A549 (cell line): ENCODE results near the gene C10orf105. TPM values are rescaled to one million over a fixed set of nuclear protein-coding genes. Genes with fewer than 3 reads are reported as not detected.

Experiments
- ATAC-seq, 2 experiments: fragments of 200-7000 bp in 1 of 2; fragments of >200 bp in 1 of 2; cut with Nextera tagmentation in 1 of 2; cut with Tn5 transposase in 1 of 2; 3 replicates each; pipeline versions ENCODE4 v1.8.0 to v1.9.1; 2018 to 2020; ENCODE audit warnings: mild to moderate bottlenecking in 1 of 2, moderate library complexity in 1 of 2
- CTCF ChIA-PET: fragments of 300-600 bp; sonication (Branson Sonifier 250); formaldehyde crosslinking; extraction: SDS; loops from one replicate; lab custom pipeline; 2021; ENCODE audit warnings: antibody characterized with exemption, inconsistent platforms; lab: Yijun Ruan, JAX
- POLR2A ChIA-PET: fragments of 350-600 bp; formaldehyde crosslinking; extraction: SDS; loops from one replicate; lab custom pipeline; 2021; ENCODE audit warnings: antibody characterized with exemption, inconsistent platforms; lab: Yijun Ruan, JAX
- DNase-seq, 2 experiments: peaks; one replicate each; pipeline versions ENCODE4 v3.0.0 to v3.0.0-alpha.2; 2011 to 2016; ENCODE audit warnings: low read depth in 1 of 2, low spot score in 1 of 2
- FAIRE-seq: peaks from 2 replicates; lab custom pipeline; 2011; peaks lifted over from hg19 to GRCh38; lab: Jason Lieb, UNC
- H3K27ac ChIP-seq, 2 experiments: fragments of >200 bp; sonication (Bioruptor Twin); formaldehyde crosslinking; 3 replicates each; pipeline ENCODE4 v1.5.1; 2016 to 2017
- H3K4me1 ChIP-seq: fragments of >200 bp; sonication (Bioruptor Twin); formaldehyde crosslinking; 3 replicates; pipeline ENCODE4 v1.6.1; 2016
- H3K4me2 ChIP-seq: fragments of >200 bp; sonication (Bioruptor Twin); formaldehyde crosslinking; 3 replicates; pipeline ENCODE4 v1.6.1; 2016
- H3K4me3 ChIP-seq: fragments of >200 bp; sonication (Bioruptor Twin); formaldehyde crosslinking; 3 replicates; pipeline ENCODE4 v1.5.1; 2016
- H3K9me3 ChIP-seq: fragments of >200 bp; sonication (Bioruptor Twin); formaldehyde crosslinking; 3 replicates; pipeline ENCODE4 v1.6.1; 2016
- BCL3 ChIP-seq: fragments of >200 bp; sonication (Bioruptor Twin); formaldehyde crosslinking; IDR thresholded peaks from 3 replicates; pipeline ENCODE4 v1.6.1; 2016
- CTCF ChIP-seq: fragments of >200 bp; sonication (Bioruptor Twin); formaldehyde crosslinking; IDR thresholded peaks from 3 replicates; pipeline ENCODE4 v1.5.1; 2016
- EHMT2 ChIP-seq: fragments of 200-600 bp; sonication (generic); IDR thresholded peaks from 2 replicates; pipeline ENCODE4 v1.6.1; 2016; ENCODE audit warnings: antibody characterized with exemption, low read depth, mild to moderate bottlenecking, moderate library complexity
- EP300 ChIP-seq, 2 experiments: fragments of >200 bp; sonication (Bioruptor Twin); formaldehyde crosslinking; IDR thresholded peaks; 2 replicates in 1 of 2; 3 replicates in 1 of 2; pipeline ENCODE4 v1.6.1; 2016 to 2017
- GATA3 ChIP-seq: IDR thresholded peaks from 2 replicates; pipeline ENCODE4 v1.6.1; 2012; ENCODE audit warnings: borderline replicate concordance
- HDAC2 ChIP-seq: fragments of 200-600 bp; sonication (generic); IDR thresholded peaks from 2 replicates; pipeline ENCODE4 v1.6.1; 2016
- MYC ChIP-seq: IDR thresholded peaks from 2 replicates; pipeline ENCODE4 v1.6.1; 2012; ENCODE audit warnings: mild to moderate bottlenecking, inconsistent platforms, low read length, improper control_type of control experiment, borderline replicate concordance
- NFE2L2 ChIP-seq: fragments of 150-350 bp; conservative IDR thresholded peaks from 2 replicates; pipeline ENCODE4 v1.6.1; 2014; ENCODE audit warnings: low read length
- NPAS2 ChIP-seq: fragments of 250-450 bp; sonication (Bioruptor Pico); IDR thresholded peaks from 2 replicates; pipeline ENCODE4 v1.8.0; 2022; ENCODE audit warnings: mild to moderate bottlenecking, moderate library complexity, borderline replicate concordance
- POLR2AphosphoS2 ChIP-seq: conservative IDR thresholded peaks from 2 replicates; pipeline ENCODE4 v1.6.1; 2012; ENCODE audit warnings: low read length, improper control_type of control experiment, inconsistent platforms
- RAD21 ChIP-seq, 2 experiments: fragments of >200 bp in 1 of 2; sonication (Bioruptor Twin) in 1 of 2; formaldehyde crosslinking in 1 of 2; IDR thresholded peaks in 1 of 2; conservative IDR thresholded peaks in 1 of 2; 2 replicates in 1 of 2; 3 replicates in 1 of 2; pipeline ENCODE4 v1.6.1; 2012 to 2018; ENCODE audit warnings: inconsistent platforms in 1 of 2
- RARB ChIP-seq: fragments of 250-450 bp; sonication (Bioruptor Pico); IDR thresholded peaks from 2 replicates; pipeline ENCODE4 v1.8.0; 2021; ENCODE audit warnings: mild to moderate bottlenecking, moderate library complexity
- RFX5 ChIP-seq: fragments of 450-650 bp; IDR thresholded peaks from 2 replicates; pipeline ENCODE4 v1.7.1; 2014; ENCODE audit warnings: antibody characterized with exemption, mild to moderate bottlenecking, moderate library complexity
- RNF2 ChIP-seq: fragments of 200-600 bp; sonication (generic); IDR thresholded peaks from 2 replicates; pipeline ENCODE4 v1.6.1; 2016; ENCODE audit warnings: low read depth, mild to moderate bottlenecking, antibody characterized with exemption, moderate library complexity, borderline replicate concordance
- SMC3 ChIP-seq: fragments of >200 bp; sonication (Bioruptor Twin); formaldehyde crosslinking; IDR thresholded peaks from 3 replicates; pipeline ENCODE4 v1.6.1; 2018; ENCODE audit warnings: inconsistent platforms
- SREBF2 ChIP-seq: fragments of 450-650 bp; IDR thresholded peaks from 2 replicates; pipeline ENCODE4 v1.6.1; 2014; ENCODE audit warnings: mild to moderate bottlenecking, moderate library complexity
- USF2 ChIP-seq: fragments of 450-650 bp; IDR thresholded peaks from 2 replicates; pipeline ENCODE4 v1.6.1; 2014; ENCODE audit warnings: antibody characterized with exemption
- ZNF302 ChIP-seq: fragments of 250-450 bp; sonication (Bioruptor Pico); IDR thresholded peaks from 2 replicates; pipeline ENCODE4 v1.9.0; 2021; ENCODE audit warnings: inconsistent platforms, mild to moderate bottlenecking, moderate library complexity
- whole genome bisulfite sequencing: methylation state at CpG from one replicate; pipeline ENCODE4 v1.1.6; 2017; ENCODE audit errors: missing lambda C conversion rate; 5-methylcytosine and 5-hydroxymethylcytosine counted together
- polyA plus RNA-seq, 4 experiments: library from polyadenylated mRNA; depleted of rRNA in 3 of 4; stranded (reverse); fragments of >200 nt; fragmentation: RNase III in 1 of 4; extraction: RNeasy Plus Mini Kit Qiagen cat#74134 plus additional on column Dnase treatment in 1 of 4; gene quantifications; 2 replicates in 3 of 4; 3 replicates in 1 of 4; pipeline ENCODE4 v1.2.3, GENCODE V29; 2011 to 2017
- TF ChIP-seq, protein P1 (sequence below): IDR thresholded peaks from 2 replicates; pipeline ENCODE4 v1.6.1; 2012
- TF ChIP-seq, protein P2 (sequence below): fragments of 200-600 bp; sonication (generic); IDR thresholded peaks from 2 replicates; pipeline ENCODE4 v1.6.1; 2016; ENCODE audit warnings: antibody characterized with exemption, mild to moderate bottlenecking, moderate library complexity
- TF ChIP-seq, protein P3 (sequence below): fragments of 150-350 bp; IDR thresholded peaks from 2 replicates; pipeline ENCODE4 v1.6.1; 2014; ENCODE audit warnings: low read depth, mild to moderate bottlenecking, low read length
- TF ChIP-seq, protein P4 (sequence below): IDR thresholded peaks from 2 replicates; pipeline ENCODE4 v1.6.1; 2012

The C10orf105 gene
- polyA plus RNA-seq, 2 of the 4 experiments (the other 2 are of a cell fraction) = not detected

- TF ChIP-seq CTCF (no peak), ZNF302 (CRISPR knock-in tag) (no peak), EP300 (IDR thresholded peaks at IDR 0.05) (no peak), USF2 (no peak)
- TF ChIP-seq, protein P1, sequence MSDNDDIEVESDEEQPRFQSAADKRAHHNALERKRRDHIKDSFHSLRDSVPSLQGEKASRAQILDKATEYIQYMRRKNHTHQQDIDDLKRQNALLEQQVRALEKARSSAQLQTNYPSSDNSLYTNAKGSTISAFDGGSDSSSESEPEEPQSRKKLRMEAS = no peak
- TF ChIP-seq, protein P2, sequence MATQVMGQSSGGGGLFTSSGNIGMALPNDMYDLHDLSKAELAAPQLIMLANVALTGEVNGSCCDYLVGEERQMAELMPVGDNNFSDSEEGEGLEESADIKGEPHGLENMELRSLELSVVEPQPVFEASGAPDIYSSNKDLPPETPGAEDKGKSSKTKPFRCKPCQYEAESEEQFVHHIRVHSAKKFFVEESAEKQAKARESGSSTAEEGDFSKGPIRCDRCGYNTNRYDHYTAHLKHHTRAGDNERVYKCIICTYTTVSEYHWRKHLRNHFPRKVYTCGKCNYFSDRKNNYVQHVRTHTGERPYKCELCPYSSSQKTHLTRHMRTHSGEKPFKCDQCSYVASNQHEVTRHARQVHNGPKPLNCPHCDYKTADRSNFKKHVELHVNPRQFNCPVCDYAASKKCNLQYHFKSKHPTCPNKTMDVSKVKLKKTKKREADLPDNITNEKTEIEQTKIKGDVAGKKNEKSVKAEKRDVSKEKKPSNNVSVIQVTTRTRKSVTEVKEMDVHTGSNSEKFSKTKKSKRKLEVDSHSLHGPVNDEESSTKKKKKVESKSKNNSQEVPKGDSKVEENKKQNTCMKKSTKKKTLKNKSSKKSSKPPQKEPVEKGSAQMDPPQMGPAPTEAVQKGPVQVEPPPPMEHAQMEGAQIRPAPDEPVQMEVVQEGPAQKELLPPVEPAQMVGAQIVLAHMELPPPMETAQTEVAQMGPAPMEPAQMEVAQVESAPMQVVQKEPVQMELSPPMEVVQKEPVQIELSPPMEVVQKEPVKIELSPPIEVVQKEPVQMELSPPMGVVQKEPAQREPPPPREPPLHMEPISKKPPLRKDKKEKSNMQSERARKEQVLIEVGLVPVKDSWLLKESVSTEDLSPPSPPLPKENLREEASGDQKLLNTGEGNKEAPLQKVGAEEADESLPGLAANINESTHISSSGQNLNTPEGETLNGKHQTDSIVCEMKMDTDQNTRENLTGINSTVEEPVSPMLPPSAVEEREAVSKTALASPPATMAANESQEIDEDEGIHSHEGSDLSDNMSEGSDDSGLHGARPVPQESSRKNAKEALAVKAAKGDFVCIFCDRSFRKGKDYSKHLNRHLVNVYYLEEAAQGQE = no peak
Measured at GRCh38 chr10:71681977-71682376, 37.6 kb downstream of the C10orf105 start (continued).

- CTCF ChIA-PET = interaction anchor here (0.6 to 4.7 kb wide), 4 partner anchors 17 to 125 kb away, joined by 3 to 29 read pairs (median 3); no protein-coding TSS in a partner anchor
- no peak for DNase-seq
- no peak for ATAC-seq
- Histone ChIP-seq H3K4me1 (no peaks in the 10 kb centered on the region), H3K4me2 (no peak overlapping the region), H3K9me3 (no peaks in the 10 kb centered on the region), H3K4me3 (no peak overlapping the region), H3K27ac (no peak overlapping the region)
- no peak for TF ChIP-seq RNF2
- TF ChIP-seq, protein P1 = no peak
- no peak for TF ChIP-seq BCL3
- no peak for TF ChIP-seq GATA3
- TF ChIP-seq RAD21 (conservative IDR thresholded peaks at IDR 0.05 in 1 of 2, IDR thresholded peaks at IDR 0.05 in 1 of 2) = no peak
- TF ChIP-seq MYC = no peak
- TF ChIP-seq NPAS2 (CRISPR knock-in tag) = no peak
- no peak for TF ChIP-seq NFE2L2
- TF ChIP-seq, protein P3, sequence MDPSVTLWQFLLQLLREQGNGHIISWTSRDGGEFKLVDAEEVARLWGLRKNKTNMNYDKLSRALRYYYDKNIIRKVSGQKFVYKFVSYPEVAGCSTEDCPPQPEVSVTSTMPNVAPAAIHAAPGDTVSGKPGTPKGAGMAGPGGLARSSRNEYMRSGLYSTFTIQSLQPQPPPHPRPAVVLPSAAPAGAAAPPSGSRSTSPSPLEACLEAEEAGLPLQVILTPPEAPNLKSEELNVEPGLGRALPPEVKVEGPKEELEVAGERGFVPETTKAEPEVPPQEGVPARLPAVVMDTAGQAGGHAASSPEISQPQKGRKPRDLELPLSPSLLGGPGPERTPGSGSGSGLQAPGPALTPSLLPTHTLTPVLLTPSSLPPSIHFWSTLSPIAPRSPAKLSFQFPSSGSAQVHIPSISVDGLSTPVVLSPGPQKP = no peak
- no peak for TF ChIP-seq POLR2AphosphoS2
- TF ChIP-seq SMC3 = no peak
- no peak for TF ChIP-seq RARB (CRISPR knock-in tag)
- TF ChIP-seq EHMT2 = no peak
- TF ChIP-seq HDAC2 = no peak
- no peak for TF ChIP-seq RFX5
- no peak for TF ChIP-seq SREBF2
- TF ChIP-seq, protein P4, sequence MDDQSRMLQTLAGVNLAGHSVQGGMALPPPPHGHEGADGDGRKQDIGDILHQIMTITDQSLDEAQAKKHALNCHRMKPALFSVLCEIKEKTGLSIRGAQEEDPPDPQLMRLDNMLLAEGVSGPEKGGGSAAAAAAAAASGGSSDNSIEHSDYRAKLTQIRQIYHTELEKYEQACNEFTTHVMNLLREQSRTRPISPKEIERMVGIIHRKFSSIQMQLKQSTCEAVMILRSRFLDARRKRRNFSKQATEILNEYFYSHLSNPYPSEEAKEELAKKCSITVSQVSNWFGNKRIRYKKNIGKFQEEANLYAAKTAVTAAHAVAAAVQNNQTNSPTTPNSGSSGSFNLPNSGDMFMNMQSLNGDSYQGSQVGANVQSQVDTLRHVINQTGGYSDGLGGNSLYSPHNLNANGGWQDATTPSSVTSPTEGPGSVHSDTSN = no peak
- POLR2A ChIA-PET = no interaction called here
- WGBS = 66% methylated on average over 8 of the region's 9 CpGs
- no peak for FAIRE-seq
Measured at GRCh38 chr10:71679425-71679824, 40.2 kb downstream of the C10orf105 start.
